Caco-2 (cell line): Measurements from ENCODE around the gene STK10. TPM values are rescaled to one million over a fixed set of nuclear protein-coding genes. Genes with fewer than 3 reads are reported as not detected.

ENCODE experiments used
- BruUV-seq: library from RNA; stranded (reverse); fragments of 400-500 nt; replicated peaks from 2 replicates; lab custom pipeline; 2021; lab: Mats Ljungman, UMichigan
- CTCF ChIA-PET: fragments of 300-600 bp; sonication (Branson Sonifier 250); formaldehyde crosslinking; loops from one replicate; lab custom pipeline; 2022; ENCODE audit warnings: antibody characterized with exemption; lab: Charles Lee
- POLR2A ChIA-PET: fragments of 300-600 bp; sonication (Branson Sonifier 250); formaldehyde crosslinking; loops from one replicate; lab custom pipeline; 2022; ENCODE audit warnings: antibody characterized with exemption; lab: Charles Lee
- DNase-seq, 2 experiments: peaks; one replicate each; pipeline versions ENCODE4 v3.0.0 to v3.0.0-alpha.2; 2020 to 2022
- H3K27me3 ChIP-seq: replicated peaks from 2 replicates; pipeline ENCODE4 v1.6.0; 2011; ENCODE audit warnings: low read length; ENCODE audit not compliant: control insufficient read depth, insufficient read depth
- H3K36me3 ChIP-seq: 2 replicates; pipeline ENCODE4 v1.5.1; 2011; ENCODE audit warnings: low read length; ENCODE audit not compliant: control insufficient read depth, insufficient read depth
- H3K4me1 ChIP-seq: fragments of 250-450 bp; sonication (Bioruptor Pico); 2 replicates; pipeline ENCODE4 v1.5.1; 2020; ENCODE audit warnings: mild to moderate bottlenecking
- H3K4me3 ChIP-seq: 2 replicates; pipeline ENCODE4 v1.5.1; 2011; ENCODE audit warnings: low read depth, mild to moderate bottlenecking, control low read depth, low read length
- H3K9me3 ChIP-seq: fragments of 250-450 bp; sonication (Bioruptor Pico); 2 replicates; pipeline ENCODE4 v1.5.1; 2020; ENCODE audit warnings: mild to moderate bottlenecking, moderate library complexity
- H3K27ac Mint-ChIP-seq: one replicate; pipeline ENCODE4 v1.8.0; 2022; ENCODE audit warnings: mixed read lengths; ENCODE audit not compliant: unreplicated experiment
- H3K27me3 Mint-ChIP-seq: one replicate; pipeline ENCODE4 v1.8.0; 2022; ENCODE audit warnings: mixed read lengths; ENCODE audit not compliant: insufficient read depth, unreplicated experiment
- H3K36me3 Mint-ChIP-seq: one replicate; pipeline ENCODE4 v1.8.0; 2022; ENCODE audit warnings: mild to moderate bottlenecking, mixed read lengths; ENCODE audit not compliant: insufficient read depth, unreplicated experiment
- H3K4me1 Mint-ChIP-seq: one replicate; pipeline ENCODE4 v1.8.0; 2022; ENCODE audit warnings: low read depth, mixed read lengths; ENCODE audit not compliant: unreplicated experiment
- H3K4me3 Mint-ChIP-seq: one replicate; pipeline ENCODE4 v1.8.0; 2022; ENCODE audit warnings: mild to moderate bottlenecking, moderate library complexity, mixed read lengths; ENCODE audit not compliant: unreplicated experiment
- H3K9me3 Mint-ChIP-seq: one replicate; pipeline ENCODE4 v1.8.0; 2022; ENCODE audit warnings: mixed read lengths; ENCODE audit not compliant: unreplicated experiment
- intact Hi-C: fragments of 100-400 bp; cut with micrococcal nuclease; formaldehyde crosslinking; loops from one replicate; pipeline ENCODE4 v1.10.0; 2022; ENCODE audit not compliant: unreplicated experiment
- total RNA-seq: library from RNA; stranded (reverse); gene quantifications from 2 replicates; pipeline ENCODE4 v1.2.3, GENCODE V29; 2022
- TF ChIP-seq, protein P1 (sequence below), 2 experiments: fragments of 200-600 bp in 1 of 2; IDR thresholded peaks; 1 replicate in 1 of 2; 2 replicates in 1 of 2; pipeline versions ENCODE4 v1.5.1 to v1.8.0; 2011 to 2022; ENCODE audit warnings: antibody characterized with exemption in 1 of 2, control low read depth in 1 of 2, inconsistent platforms in 1 of 2, low read depth in 1 of 2, low read length in 1 of 2, mild to moderate bottlenecking in 1 of 2, moderate library complexity in 1 of 2; ENCODE audit not compliant: insufficient read depth in 1 of 2, severe bottlenecking in 1 of 2, unreplicated experiment in 1 of 2

Gene STK10
- total RNA-seq, 1 experiment from 2014 or later: 10.3 TPM

DNA sequence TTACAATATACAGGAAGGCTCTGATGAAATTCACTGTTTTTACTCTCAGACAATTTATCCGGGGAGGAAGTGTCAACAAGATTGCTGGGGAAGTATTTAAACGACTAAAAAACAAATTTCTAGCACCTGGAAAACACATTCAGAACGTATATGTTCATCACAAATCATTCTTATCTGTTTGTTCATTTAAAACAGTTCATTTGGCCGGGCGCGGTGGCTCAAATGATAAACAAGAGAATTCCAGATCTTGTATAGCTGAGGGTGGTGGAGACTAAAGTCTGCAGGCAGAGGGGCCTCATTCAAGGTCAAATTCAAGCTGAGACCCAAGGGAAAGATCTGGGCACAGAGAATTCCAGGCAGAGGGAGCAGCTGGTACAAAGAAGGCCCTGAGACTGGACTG, 90.0 kb downstream of the STK10 start:
- H3K27me3 Mint-ChIP-seq: no peaks in the 10 kb centered on the region

DNA sequence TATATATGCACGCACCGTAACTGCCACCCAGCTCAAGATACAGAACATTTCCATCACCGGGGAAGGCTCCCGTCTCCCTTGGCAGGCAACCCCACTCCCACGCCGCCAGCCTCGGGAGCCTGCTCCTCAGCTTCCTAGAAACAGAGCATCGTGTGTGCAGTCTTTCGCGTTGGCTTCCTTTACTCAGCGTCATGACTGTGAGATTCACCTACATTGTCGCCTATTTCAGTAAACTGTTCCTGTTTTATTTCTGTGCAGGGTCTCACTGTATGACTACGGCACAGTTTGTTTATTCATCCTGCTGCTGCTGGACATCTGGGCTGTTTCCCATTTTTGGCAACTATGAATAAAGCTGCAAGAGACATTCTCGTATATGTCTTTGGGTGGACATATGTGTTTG, 90.7 kb downstream of the STK10 start:
- TF ChIP-seq, protein P1, sequence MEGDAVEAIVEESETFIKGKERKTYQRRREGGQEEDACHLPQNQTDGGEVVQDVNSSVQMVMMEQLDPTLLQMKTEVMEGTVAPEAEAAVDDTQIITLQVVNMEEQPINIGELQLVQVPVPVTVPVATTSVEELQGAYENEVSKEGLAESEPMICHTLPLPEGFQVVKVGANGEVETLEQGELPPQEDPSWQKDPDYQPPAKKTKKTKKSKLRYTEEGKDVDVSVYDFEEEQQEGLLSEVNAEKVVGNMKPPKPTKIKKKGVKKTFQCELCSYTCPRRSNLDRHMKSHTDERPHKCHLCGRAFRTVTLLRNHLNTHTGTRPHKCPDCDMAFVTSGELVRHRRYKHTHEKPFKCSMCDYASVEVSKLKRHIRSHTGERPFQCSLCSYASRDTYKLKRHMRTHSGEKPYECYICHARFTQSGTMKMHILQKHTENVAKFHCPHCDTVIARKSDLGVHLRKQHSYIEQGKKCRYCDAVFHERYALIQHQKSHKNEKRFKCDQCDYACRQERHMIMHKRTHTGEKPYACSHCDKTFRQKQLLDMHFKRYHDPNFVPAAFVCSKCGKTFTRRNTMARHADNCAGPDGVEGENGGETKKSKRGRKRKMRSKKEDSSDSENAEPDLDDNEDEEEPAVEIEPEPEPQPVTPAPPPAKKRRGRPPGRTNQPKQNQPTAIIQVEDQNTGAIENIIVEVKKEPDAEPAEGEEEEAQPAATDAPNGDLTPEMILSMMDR (IDR thresholded peaks at IDR 0.05; ENCODE audit: insufficient read depth in 1 of 2, low read depth in 1 of 2, low read length in 1 of 2, severe bottlenecking in 1 of 2, unreplicated experiment in 1 of 2): no peak
- H3K27me3 ChIP-seq: no peaks in the 10 kb centered on the region
- no TSS peak for BruUV-seq
- no peaks in the 10 kb centered on the region for H3K36me3 ChIP-seq
- no peaks in the 10 kb centered on the region for H3K27me3 Mint-ChIP-seq
- H3K9me3 Mint-ChIP-seq: peaks cover 10% of the 10 kb centered on the region
- no peaks in the 10 kb centered on the region for H3K4me1 Mint-ChIP-seq
- H3K36me3 Mint-ChIP-seq: peaks cover 21% of the 10 kb centered on the region
- ChIA-PET CTCF (interaction anchor here (1.4 kb wide), 1 partner anchor 91 kb away, joined by 3 read pairs; the partner anchor contains the start of gene STK10), POLR2A (no interaction called here)
- no peak overlapping the region for H3K27ac Mint-ChIP-seq
- H3K9me3 ChIP-seq: no peaks in the 10 kb centered on the region
- DNase-seq: no peak
- no peak overlapping the region for H3K4me3 ChIP-seq
- no peak overlapping the region for H3K4me3 Mint-ChIP-seq
- intact Hi-C loops: no loop called here
- no peaks in the 10 kb centered on the region for H3K4me1 ChIP-seq

More for the DNA sequence above, 90.0 kb downstream of the STK10 start:
- no peak overlapping the region for H3K4me3 Mint-ChIP-seq
- Histone ChIP-seq H3K36me3 (no peaks in the 10 kb centered on the region), H3K27me3 (no peaks in the 10 kb centered on the region), H3K4me3 (no peak overlapping the region), H3K9me3 (no peaks in the 10 kb centered on the region), H3K4me1 (no peaks in the 10 kb centered on the region)
- peaks cover 23% of the 10 kb centered on the region for H3K36me3 Mint-ChIP-seq
- ChIA-PET POLR2A (no interaction called here), CTCF (interaction anchor here (1.4 kb wide), 1 partner anchor 90 kb away, joined by 3 read pairs; the partner anchor contains the start of gene STK10)
- H3K27ac Mint-ChIP-seq: no peak overlapping the region
- H3K4me1 Mint-ChIP-seq: no peaks in the 10 kb centered on the region
- TF ChIP-seq, protein P1 (IDR thresholded peaks at IDR 0.05; ENCODE audit: insufficient read depth in 1 of 2, low read depth in 1 of 2, low read length in 1 of 2, severe bottlenecking in 1 of 2, unreplicated experiment in 1 of 2): no peak
- H3K9me3 Mint-ChIP-seq: peaks cover 10% of the 10 kb centered on the region
- no TSS peak for BruUV-seq
- no peak for DNase-seq
- intact Hi-C loops: no loop called here

DNA sequence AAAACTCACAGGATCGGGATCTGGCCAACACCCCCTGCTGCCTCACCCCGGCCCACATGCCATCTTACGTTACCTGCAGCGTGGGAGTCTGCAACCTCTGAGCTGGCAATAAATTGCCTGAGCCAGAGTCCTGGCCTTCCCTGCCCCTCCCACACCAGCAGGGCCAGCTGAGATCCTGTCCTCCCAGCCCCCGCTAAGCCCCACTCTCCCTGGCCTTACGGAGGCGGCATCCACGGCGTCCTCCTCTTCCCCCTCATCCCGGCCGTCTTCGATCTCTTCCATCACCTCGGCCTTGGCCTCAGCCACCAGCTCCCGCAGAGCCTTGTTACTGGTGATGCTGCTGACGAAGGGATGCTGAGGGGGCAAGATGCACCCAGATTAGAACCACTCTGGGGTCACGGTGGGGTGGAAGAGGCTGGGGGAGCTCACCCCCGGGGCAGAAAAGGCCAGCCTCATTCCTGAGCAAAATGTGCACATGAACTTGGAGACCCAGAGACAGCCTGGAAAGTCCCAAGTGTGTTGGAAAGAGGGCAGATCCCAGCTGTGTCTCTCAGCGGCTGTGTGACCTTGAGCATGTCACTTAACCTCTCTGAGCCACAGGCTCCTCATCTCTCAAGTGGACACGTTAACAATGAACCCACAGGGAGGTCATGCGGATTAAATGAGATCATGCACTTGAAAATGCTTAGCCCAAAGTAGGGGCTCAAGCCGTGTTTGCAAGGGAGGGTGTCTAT, 91.7 kb downstream of the STK10 start:
- Mint-ChIP-seq H3K4me3 (no peak overlapping the region), H3K36me3 (peaks cover 14% of the 10 kb centered on the region), H3K27me3 (no peaks in the 10 kb centered on the region), H3K4me1 (no peaks in the 10 kb centered on the region), H3K9me3 (peaks cover 10% of the 10 kb centered on the region), H3K27ac (no peak overlapping the region)
- Histone ChIP-seq H3K4me3 (no peak overlapping the region), H3K4me1 (no peaks in the 10 kb centered on the region), H3K36me3 (no peaks in the 10 kb centered on the region), H3K27me3 (no peaks in the 10 kb centered on the region), H3K9me3 (no peaks in the 10 kb centered on the region)
- TF ChIP-seq, protein P1 (IDR thresholded peaks at IDR 0.05; ENCODE audit: insufficient read depth in 1 of 2, low read depth in 1 of 2, low read length in 1 of 2, severe bottlenecking in 1 of 2, unreplicated experiment in 1 of 2): no peak
- intact Hi-C loops: no loop called here
- BruUV-seq: no TSS peak
- no peak for DNase-seq
- ChIA-PET POLR2A (no interaction called here), CTCF (interaction anchor here (0.9 to 1.1 kb wide), 2 partner anchors 22 to 197 kb away, joined by 3 read pairs; no protein-coding TSS in a partner anchor)
